ENCODE data around the gene AHNAK2.
"Not testable (repeated sequence)": the region's sequence is repeated elsewhere in the genome, so short reads cannot be mapped to it uniquely, and the experiment has no call there.

AHNAK2 gene

DNA sequence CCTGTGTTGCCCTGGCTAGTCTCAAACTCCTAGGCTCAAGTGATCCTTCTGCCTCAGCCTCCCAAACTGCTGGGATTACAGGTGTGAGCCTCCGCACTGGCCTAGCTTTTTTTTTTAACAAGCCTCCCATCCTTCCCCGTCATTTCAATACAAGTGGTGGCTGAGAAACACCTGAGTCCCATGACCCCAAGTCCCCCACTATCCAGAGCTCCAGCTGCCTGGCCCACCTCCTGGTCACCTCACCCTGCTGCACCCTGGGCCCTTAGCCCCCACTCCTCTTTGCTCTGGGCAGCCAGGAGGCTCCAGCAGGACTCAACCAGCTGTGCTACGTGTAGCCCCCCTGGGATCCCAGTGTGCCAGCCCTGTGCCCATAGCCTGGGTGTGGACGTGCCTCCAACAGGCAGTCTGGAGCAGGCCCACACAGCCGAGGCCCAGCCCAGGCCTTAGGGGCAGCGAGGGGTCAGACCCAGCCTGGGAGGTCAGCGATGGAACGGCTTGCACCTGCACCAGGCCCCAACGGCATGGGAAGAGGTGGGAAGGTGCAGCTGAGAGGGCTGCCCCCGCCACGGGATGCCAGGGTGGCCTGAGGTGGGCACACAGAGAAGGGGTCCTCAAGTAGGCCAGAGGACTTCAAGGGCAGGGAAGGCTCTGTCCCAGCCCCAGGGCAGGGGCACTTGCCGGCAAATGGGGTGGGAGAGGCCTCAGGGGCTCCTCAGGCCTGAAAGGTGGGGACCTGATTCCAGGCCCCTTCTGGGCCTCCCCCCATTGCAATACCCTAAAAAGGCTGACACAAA, 6.5 kb downstream of the AHNAK2 start:
- FAIRE-seq = no peak

DNA sequence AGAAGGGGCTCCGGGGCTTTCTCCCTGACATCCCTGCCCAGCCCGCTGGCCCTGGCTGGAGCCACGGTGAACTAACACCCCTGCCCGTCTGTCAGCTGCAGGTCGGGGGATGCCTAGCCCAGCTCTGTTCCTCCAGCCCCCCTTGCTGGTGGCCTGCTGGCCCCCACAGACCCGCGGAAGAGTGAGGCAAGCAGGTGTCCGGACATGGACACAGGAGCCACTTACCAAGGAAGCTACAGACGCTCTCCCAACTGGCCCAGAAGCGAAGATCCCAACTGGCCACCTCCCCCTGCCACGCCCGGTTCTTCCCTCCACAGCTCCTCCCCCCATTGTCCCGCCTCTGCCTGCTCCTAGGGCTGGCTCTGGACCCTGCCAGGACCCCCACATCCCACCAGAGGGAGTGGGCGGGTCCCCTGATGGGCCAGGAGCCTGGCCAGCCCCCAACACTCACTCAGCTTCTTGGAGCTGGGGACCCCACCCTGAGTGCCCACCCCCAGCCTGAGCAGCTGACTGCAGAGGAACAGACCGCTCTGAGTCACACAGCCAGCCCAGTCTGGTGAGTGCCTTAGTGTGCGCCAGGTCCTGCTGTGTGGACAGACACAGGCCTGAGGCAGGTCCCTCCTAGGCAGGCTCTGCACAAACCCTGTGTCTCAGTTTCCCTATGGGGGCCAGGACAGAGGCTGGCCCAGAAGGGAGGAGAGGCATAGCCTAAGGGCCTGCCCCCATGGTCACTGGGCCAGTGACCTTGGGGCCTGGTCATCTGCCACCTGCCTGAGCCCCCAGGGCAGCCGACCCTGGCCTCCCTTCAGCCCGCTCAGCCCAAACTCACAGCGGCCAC, 7.7 kb downstream of the AHNAK2 start:
- FAIRE-seq = no peak

DNA sequence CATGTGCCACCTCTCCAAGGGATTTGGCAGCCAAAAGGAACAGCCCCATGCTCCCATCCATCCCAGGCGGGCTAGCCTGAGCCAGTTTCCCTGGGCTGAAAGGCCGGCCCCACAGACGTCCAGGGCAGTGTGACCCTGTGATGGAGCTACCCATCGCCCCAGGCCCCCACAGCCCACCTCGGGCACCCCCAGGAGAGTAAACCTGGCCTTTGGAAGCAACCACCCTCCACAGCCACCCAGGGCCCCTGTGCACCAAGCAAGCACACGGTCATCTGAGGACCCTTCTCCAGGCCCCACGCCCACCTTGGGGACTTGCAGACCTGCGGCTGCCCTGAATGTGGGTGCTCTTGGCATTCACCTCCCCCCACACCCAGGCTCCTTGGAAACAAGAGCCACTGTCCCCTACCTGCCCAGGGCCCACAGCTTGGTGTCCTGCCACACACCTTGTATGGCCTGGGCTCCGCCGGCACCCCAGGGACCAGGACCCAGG, 8.4 kb downstream of the AHNAK2 start:
- FAIRE-seq = no peak

DNA sequence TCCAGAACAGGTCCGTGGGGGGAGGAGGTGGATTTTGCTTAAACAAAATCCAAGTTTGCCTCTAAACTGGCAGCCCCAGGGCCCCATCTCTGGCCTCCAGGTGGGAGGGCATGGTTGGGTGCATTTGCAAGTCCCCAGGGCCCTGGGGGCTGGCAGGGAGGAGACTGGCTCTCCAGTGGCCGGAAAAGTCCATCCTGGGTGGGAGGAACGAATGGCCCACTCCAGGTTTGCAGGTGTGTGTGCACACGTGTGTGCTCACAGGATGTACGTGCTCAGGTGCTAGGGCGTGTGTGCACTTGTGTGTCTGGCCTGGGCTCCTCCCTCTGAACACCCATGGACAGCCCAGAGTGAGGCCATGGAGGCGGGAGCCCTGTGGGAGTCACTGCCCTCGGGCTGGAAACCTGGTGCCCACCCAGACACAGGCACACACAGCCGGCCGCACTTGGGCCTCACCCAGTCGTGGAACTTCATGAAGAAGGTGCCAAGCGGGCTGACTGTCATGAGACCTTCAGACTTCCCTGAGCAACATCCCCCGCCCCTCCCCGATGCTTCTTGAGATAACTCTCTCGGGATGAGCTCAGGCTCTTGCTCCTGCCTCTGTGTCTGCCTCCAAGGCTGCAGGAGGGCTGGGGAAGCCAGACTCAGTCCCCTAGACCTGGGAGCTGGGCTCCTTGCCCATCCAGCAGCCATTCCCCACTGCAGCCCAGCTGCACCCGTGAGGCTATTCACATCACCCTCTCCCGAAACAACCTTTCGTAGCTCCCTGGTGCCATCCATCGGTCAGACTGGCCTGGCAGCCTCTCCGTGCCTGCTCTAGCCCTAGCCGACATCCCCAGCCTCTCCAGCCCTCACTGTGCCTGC, 9.4 kb downstream of the AHNAK2 start:
- no peak for FAIRE-seq

DNA sequence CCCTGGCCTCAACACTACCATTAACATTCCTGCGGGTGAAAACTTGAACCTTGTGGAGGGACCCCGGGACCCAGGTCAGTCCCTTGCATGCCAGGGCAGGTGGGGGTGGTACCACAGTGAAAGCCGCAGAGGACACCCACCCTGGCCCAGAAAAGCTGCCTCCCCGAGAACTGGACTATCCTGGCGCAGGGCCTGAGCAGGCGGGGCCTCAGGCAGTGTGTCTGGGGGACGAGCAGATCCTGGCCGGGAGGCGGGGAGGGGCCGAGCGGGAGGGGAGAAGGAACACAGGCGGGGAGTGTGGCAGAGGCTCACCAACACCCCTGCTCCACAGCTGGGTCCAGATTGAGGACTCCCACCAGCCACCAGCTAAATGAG, 10.0 kb downstream of the AHNAK2 start:
- FAIRE-seq = no peak

DNA sequence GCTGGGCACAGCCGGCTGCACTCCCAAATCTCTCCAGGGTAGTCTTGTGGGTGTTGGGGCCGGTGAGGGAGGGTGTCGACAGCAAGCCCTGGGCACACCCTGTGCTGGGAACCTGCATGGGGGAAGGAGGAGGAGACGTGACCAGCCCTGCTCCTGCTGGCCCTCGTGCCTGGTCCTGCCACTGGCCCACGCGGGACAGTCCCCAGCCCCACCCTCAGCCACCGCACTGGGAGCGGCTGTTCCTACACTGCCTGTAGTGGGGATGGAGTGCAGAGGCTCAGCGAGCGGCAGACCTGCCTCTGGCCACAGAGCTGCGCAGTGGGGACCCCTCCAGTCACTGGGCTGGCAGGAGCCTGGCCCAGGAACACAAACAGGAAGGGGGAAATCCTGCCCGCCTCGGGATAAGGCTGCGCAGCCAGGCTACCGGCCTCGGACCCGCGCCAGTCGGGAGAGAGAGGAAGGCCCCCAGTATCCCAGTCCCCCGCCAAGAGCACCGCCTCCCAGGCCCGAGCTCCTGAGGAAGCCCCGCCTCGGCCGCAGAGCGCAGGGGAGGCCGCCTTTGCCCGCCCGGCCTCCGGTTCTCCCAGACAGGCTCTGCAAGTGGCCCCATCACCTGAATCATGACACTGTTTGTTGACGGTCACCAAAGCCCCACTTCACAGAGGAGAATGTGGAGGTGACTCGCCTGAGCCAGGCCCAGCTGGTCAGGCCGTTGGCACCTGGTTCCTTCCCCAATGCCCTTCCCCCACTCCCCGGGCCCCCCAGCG, 10.6 kb downstream of the AHNAK2 start:
- no peak for FAIRE-seq

DNA sequence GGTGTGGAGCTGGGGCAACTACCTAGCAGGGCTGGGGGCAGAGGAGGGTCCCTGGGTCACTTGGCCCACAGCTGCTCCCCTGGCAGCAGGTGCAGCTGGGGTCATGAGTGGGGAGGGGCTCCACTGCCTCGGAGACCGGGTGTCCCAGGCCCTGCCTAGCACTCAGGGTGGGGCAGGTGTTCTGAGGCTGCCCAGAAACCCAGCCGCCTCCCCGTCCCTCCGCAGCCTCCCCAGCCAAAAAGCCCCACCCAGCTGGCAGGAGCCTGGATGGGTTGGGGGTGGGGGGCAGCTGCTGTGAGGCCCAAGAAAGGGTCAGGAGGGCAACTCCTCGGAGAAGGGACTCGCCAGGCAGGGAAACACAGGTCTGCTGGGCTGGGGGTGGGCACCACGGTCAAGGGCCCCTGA, 11.2 kb downstream of the AHNAK2 start:
- no peak for FAIRE-seq

DNA sequence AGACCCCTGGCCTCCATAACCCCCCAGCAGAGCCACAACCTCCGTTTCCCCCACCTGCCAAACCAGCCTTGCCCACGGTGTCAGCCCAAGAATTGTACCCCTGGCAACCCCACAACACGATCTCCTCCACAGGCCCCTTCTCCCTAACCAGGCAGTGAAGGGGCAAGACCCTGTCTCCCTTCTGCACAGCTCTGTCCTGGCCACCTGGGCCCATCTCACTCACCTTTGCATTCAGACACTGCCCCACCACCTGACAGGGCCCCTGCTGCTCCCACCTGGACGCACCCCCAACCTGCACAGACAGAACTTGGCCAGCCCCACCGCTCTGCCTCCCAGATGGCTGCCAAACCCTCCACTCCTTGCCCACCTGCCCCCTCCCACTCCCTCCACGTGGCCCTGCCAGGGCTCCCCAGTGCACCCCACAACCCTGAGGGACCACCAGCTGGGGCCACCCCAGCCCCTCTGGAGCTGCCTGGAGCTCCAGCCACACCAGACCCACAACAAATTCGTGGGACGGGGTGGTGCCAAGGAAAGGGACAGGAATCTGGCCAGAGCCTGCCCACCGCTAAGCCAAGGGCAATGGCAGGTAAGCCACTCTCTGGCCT, 11.8 kb downstream of the AHNAK2 start:
- no peak for FAIRE-seq

DNA sequence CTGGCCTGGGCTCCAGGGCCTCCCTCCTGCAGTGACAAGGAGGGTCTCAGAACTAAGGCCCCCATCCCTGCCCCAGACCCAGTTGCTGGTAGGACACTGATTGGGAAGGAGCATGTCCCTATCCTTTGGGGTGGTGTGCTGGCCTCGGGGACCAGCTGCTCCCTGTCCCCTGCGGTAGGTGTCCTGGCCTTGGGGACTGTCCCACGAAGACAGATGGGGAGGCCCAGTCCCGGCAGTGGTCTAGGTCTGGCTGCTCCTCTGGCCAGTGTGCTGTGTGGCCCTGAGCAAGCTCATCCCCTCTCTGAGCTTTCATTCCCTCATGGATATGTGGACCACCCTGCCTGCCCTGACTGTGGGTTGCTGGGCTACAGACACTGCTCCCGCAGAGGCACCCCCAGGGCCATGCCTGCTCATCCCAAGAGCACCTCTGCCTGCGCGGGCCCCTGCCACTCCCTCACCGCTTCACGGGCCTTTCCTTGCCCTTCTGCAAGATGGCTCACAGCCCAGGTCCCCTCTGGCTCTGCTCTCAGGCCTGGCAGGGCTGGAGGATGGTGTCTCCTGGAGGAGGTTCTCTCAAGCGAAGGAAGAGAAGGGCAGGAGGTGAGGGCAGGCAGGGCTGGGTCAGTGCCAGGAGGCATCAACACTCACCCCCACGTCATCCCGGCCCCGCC, 12.5 kb downstream of the AHNAK2 start:
- FAIRE-seq = no peak

DNA sequence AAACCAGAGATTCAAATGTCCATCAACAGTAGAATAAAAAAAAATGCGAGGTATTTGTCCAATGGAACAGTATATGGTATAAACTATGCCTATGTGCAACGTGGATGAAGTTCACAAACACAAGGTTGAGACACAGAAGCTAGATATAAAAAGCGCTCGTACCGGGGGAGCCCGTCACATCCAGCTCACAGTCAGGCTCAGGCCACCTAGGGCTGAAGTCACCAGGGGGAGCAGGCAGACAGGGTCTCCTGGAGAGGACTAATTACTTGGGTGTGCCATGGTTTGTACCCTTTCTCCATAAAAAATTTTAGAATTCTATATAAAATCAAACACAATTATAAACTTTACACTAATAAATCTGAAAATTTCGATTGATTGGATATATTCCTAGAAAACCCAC, 13.6 kb downstream of the AHNAK2 start:
- FAIRE-seq = no peak

DNA sequence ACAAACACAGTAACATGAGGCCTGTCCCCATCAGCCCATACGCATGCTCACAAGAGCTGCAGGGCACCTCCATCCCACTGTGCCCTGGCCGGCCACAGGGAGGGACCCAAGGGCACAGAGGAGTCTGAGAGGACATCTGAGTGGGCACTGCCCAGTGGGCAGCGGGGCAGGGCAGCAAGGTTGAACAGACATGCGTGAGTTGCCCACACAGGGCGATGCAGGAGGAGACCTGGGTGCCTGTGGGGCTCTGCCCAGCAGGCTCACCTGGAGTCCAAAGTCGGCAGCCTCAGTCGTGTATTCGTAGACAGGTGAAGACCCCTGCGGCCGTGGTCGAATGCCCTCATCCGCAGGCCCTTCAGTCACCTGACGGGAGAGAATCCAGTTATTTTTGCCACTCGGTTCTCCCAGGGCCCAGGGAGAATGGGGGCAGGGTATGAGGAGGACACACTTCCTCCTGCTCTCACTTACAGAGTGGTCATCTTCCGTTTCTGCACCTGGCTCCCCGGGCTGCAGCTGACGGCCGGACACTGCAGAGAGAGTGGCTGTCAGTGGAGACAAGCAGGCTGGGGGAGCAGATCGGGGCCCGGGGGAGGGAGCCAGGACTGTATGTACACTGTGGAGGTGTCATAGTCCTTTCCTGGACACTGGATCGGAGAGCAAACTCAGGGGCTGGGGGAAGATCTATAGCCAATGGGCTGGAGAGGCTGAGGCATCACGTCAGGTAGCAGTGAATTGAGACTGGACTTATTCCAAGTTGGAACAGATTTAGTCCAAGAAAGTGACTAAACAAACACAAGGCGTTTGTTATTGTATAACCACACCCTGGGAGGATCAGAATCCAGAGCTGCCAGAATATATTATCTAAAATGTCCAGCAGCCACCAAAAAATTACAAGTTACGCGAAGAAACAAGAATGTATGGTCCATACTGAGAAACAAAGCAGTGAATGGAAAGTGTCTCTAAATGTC, 20.7 kb downstream of the AHNAK2 start:
- FAIRE-seq = no peak

DNA sequence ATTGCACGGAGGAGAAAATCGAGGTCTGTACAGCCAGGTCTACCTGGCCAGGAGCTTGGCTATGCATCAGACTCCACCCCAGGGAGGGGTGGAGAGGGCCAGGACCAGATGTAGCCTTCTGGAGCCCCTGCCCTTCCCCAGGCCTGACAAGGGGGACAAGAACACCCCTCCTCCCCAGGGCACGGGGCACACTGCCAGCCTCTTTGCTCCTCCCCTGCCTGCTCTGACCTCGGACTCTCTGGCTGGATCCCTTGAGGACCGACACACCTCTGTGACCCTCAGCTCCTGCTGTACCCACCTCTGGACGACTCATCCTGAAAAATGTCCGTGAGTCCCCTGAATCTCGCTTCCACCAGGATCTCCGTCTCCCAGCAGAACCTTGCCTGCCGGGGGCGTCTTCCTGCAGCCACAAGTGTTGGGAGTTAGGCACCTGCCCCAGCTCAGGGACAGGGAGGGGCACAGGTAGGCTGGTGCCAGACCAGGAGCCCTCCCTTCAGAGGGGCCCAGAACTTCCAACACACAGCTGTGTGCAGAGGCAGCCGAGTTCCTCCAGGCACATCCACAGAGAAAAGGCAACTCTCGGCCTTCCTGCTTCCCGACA, 21.8 kb downstream of the AHNAK2 start:
- FAIRE-seq = no peak

DNA sequence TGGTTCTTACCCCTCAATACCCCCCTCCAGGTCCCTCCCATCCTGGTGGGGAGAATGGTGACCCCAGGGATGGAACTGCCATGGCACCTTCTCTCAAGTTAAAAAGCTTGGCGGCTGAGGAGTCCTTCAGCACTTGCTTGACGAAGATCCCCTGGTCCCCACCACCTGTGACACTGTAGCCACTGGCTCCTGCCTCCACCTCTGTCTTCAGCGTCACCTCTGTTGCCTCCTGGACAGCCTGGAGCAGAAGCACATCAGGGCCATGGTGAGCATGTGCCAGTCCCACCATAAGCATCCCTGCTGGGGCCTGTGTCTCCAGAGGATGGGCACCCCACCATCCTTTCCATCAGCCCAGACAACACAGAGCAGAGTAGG, 22.8 kb downstream of the AHNAK2 start:
- FAIRE-seq = no peak

DNA sequence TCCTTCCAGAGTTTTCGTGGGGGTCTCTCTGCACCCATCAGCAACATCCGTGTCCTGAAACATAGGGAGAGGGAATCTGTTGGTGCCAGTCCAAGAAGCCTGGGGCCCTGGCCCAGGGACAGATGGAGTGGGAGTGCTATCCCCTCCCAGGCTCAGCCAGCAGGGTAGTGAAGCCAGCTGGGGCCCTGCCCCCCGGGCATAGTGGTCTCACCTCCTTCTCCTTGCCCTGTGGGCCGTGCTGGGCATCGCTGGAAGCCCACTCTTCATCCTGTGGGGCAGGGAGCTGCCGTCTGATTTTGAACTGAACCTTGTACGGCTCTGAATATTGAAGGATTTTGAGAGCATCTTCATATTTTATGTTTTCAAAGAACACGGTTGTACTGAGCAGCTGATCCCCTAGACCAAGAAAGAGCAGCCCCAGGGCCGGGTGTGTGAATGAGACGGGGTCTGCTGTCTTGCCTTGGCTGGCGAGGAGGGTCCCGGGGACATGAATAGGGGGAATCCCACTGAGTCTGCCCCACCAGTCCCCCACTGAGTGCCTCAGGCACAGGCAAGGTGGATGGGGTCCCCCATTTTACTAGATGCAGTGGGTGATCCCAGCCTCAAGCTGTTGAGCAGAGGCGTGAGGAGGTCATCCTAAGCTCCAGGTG, 23.3 kb downstream of the AHNAK2 start:
- no peak for FAIRE-seq

DNA sequence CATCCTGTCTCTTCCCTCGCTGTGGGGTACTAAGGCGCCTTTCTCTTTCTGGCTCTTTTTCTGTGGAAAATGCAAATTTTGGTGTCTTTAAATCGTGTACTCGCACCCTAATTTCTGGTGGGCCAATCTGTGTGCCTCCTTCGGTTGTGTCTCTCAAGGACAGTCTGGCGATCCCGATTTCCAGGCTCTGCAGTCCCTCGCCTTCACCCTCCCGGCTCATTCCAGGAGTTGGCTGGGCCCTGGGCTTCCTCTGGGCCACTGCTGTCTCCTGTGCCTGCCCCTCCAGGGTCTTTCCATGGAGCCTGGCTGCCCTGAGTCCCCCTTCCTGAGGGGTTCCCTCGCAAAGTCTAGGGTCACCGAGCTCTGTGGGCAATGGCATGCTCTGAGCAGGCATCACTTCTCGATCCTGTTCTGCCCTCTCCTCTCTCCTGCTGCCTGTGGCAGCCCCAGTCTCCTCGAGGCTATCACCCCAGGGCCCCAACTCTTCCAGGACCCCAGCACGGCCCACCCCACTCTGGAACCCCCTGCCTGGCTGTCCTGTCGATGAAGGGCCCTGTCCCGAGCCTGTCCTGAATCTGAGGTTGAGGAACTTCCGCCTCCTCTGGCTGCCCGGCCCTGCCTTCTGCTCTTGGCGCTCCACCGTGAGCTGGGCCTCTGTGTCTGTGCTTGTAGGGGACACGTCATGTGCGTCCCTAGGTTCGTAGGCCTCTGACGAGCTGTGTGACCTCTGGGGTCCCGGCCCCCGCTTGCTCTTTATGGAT, 24.1 kb downstream of the AHNAK2 start:
- FAIRE-seq = no peak

DNA sequence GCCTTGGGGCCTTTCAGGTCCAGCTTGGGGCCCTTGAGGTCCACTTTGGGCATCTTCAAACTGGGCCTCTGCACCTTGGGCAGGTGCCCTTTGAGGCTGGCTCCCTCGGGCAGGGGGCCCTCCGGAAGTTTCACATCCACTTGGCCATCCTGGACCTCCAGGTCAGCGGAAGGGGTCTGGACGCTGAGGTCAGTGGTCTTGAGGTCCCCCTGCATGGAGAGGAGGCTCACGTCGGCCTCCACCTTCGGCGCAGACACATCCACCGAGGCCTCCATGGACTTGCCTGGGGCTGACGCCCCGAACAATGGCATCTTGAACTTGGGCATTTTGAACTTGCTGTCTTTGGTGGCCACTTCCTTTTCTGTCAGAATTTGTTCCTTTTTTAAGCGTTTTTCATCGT, 25.1 kb downstream of the AHNAK2 start:
- FAIRE-seq = no peak

DNA sequence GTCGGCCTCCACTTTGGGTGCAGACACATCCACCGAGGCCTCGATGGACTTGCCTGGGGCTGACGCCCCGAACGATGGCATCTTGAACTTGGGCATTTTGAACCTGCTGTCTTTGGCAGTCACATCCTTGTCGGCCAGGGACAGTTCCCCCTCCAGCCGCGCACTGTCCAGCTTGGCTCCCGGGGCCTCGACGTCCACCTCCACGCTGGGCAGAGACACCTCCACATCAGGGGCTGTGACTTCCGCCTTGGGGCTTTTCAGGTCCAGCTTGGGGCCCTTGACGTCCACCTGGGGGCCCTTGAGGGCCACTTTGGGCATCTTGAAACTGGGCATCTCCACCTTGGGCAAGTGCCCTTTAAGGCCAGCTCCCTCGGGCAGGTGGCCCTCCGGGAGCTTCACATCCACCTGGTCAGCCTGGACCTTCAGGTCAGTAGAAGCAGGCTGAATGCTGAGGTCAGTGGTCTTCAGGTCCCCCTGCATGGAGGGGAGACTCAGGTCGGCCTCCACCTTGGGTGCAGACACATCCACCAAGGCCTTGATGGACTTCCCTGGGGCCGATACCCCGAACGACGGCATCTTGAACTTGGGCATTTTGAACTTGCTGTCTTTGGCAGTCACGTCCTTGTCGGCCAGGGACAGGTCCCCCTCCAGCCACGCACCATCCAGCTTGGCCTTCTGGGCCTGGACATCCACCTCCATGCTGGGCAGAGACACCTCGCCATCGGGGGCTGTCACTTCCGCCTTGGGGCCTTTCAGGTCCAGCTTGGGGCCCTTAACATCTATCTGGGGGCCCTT, 26.1 kb downstream of the AHNAK2 start:
- not testable (repeated sequence) for FAIRE-seq

DNA sequence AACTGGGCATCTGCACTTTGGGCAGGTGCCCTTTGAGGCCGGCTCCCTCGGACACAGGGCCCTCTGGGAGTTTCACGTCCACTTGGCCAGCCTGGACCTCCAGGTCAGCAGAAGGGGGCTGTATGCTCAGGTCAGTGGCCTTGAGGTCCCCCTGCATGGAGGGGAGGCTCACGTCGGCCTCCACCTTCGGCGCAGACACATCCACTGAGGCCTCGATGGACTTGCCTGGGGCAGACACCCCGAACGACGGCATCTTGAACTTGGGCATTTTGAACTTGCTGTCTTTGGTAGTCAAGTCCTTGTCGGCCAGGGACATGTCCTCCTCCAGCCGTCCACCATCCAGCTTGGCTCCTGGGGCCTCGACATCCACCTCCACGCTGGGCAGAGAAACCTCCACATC, 27.5 kb downstream of the AHNAK2 start:
- FAIRE-seq = not testable (repeated sequence)
